Left renal cortex interstitium (tissue), 4 donors: ENCODE measurements around the gene FHIT. TPM values are rescaled to one million over a fixed set of nuclear protein-coding genes. Genes with fewer than 3 reads are reported as not detected.

Source experiments
- DNase-seq, 4 donors: peaks; one replicate each; pipeline ENCODE4 v3.0.0-alpha.2; 2013; ENCODE audit warnings: low read depth in 4 of 4, low spot score in 2 of 4, missing footprints in 1 of 4
- polyA plus RNA-seq, 4 donors: library from polyadenylated mRNA; unstranded; fragments of 120-200 nt; gene quantifications; one replicate each; pipeline ENCODE4 v1.2.1, GENCODE V29; 2013; ENCODE audit not compliant: insufficient read length in 4 of 4

The FHIT gene
- polyA plus RNA-seq, 4 donors = 23.4 to 29.9 (median 26.0) TPM

- DNase-seq = no peak
Observed at GRCh38 chr3:60322298-60322856, 928.9 kb downstream of the FHIT start.

GRCh38 chr3:60319179-60319858, 931.9 kb downstream of the FHIT start:
- DNase-seq = no peak

- DNase-seq = no peak
Observed at GRCh38 chr3:60316121-60316797, 935.0 kb downstream of the FHIT start.

GRCh38 chr3:60313951-60314461, 937.2 kb downstream of the FHIT start:
- no peak for DNase-seq

GRCh38 chr3:60313231-60313798, 937.9 kb downstream of the FHIT start:
- DNase-seq = no peak

GRCh38 chr3:60309539-60310268, 941.5 kb downstream of the FHIT start:
- DNase-seq = no peak

GRCh38 chr3:60308808-60309207, 942.4 kb downstream of the FHIT start:
- DNase-seq = no peak

- DNase-seq = no peak
Observed at GRCh38 chr3:60307562-60308199, 943.6 kb downstream of the FHIT start.

- no peak for DNase-seq
Observed at GRCh38 chr3:60304112-60304511, 947.1 kb downstream of the FHIT start.

- no peak for DNase-seq
Observed at GRCh38 chr3:60303160-60303559, 948.1 kb downstream of the FHIT start.

- no peak for DNase-seq
Observed at GRCh38 chr3:60301142-60301541, 950.1 kb downstream of the FHIT start.

GRCh38 chr3:60298141-60298540, 953.1 kb downstream of the FHIT start:
- DNase-seq = no peak

- no peak for DNase-seq
Observed at GRCh38 chr3:60294181-60294580, 957.1 kb downstream of the FHIT start.

- DNase-seq = no peak
Observed at GRCh38 chr3:60291115-60291514, 960.1 kb downstream of the FHIT start.

- no peak for DNase-seq
Observed at GRCh38 chr3:60290122-60290492, 961.1 kb downstream of the FHIT start.

GRCh38 chr3:60289341-60290121, 961.7 kb downstream of the FHIT start:
- no peak for DNase-seq

- DNase-seq = no peak
Observed at GRCh38 chr3:60282866-60283265, 968.4 kb downstream of the FHIT start.

GRCh38 chr3:60281970-60282369, 969.3 kb downstream of the FHIT start:
- no peak for DNase-seq

GRCh38 chr3:60277361-60277800, 973.9 kb downstream of the FHIT start:
- no peak for DNase-seq

GRCh38 chr3:60276615-60277014, 974.6 kb downstream of the FHIT start:
- DNase-seq = no peak
